Lung (tissue), 12 donors: ENCODE results near the gene HS6ST1. TPM values are rescaled to one million over a fixed set of nuclear protein-coding genes. Genes with fewer than 3 reads are reported as not detected.

Experiments used
- ATAC-seq: fragments of 200-7000 bp; cut with Tn5 transposase; one replicate; pipeline ENCODE4 v1.9.1; 2020; ENCODE audit warnings: moderate number of reproducible peaks; ENCODE audit not compliant: insufficient read depth, low FRiP score
- DNase-seq, 3 donors: peaks; one replicate each; pipeline ENCODE4 v3.0.0-alpha.2; 2013 to 2017
- H3K27ac ChIP-seq, 2 donors: one replicate each; pipeline ENCODE4 v1.5.1; 2013; ENCODE audit warnings: mild to moderate bottlenecking in 2 of 2, moderate library complexity in 2 of 2, control low read depth in 1 of 2, inconsistent platforms in 1 of 2, low read depth in 1 of 2, low read length in 1 of 2
- H3K27me3 ChIP-seq, 3 donors: one replicate each; pipeline ENCODE4 v1.5.1; 2013; ENCODE audit warnings: low read length in 2 of 3; ENCODE audit not compliant: control insufficient read depth in 3 of 3, insufficient read depth in 3 of 3
- H3K36me3 ChIP-seq, 4 donors: one replicate each; pipeline ENCODE4 v1.5.1; 2013; ENCODE audit warnings: low read length in 4 of 4, mild to moderate bottlenecking in 1 of 4, moderate library complexity in 1 of 4; ENCODE audit not compliant: control insufficient read depth in 4 of 4, insufficient read depth in 4 of 4
- H3K4me1 ChIP-seq, 5 donors: one replicate each; pipeline ENCODE4 v1.5.1; 2013; ENCODE audit warnings: low read length in 5 of 5, mild to moderate bottlenecking in 2 of 5, moderate library complexity in 1 of 5; ENCODE audit not compliant: control insufficient read depth in 5 of 5, insufficient read depth in 5 of 5
- H3K4me3 ChIP-seq: one replicate; pipeline ENCODE4 v1.5.1; 2013; ENCODE audit warnings: mild to moderate bottlenecking, control low read depth, moderate library complexity
- H3K9ac ChIP-seq, 2 donors: one replicate each; pipeline ENCODE4 v1.5.1; 2013; ENCODE audit warnings: low read length in 2 of 2, control low read depth in 1 of 2; ENCODE audit not compliant: insufficient read depth in 1 of 2
- H3K9me3 ChIP-seq, 4 donors: one replicate each; pipeline ENCODE4 v1.5.1; 2013; ENCODE audit warnings: low read length in 3 of 4, mild to moderate bottlenecking in 1 of 4, moderate library complexity in 1 of 4; ENCODE audit not compliant: control insufficient read depth in 4 of 4, insufficient read depth in 3 of 4
- CTCF ChIP-seq: IDR thresholded peaks from 2 replicates; pipeline ENCODE4 v1.5.1; 2012; ENCODE audit warnings: mild to moderate bottlenecking; ENCODE audit errors: control extremely low read depth, extremely low read depth
- WGBS, 2 donors: extraction: QIAGEN DNeasy Blood & Tissue Kit; methylation state at CpG; one replicate each; pipeline ENCODE4 v1.1.7; 2013; 5-methylcytosine and 5-hydroxymethylcytosine counted together
- polyA plus RNA-seq, 2 donors: library from polyadenylated mRNA; stranded (reverse); fragments of 200-250 nt; gene quantifications; one replicate each; pipeline ENCODE4 v1.2.1, GENCODE V29; 2013
- total RNA-seq, 2 donors: library from RNA; depleted of rRNA in 1 of 2; stranded (reverse); fragments of >200 nt in 1 of 2; gene quantifications; one replicate each; pipeline ENCODE4 v1.2.1, GENCODE V29; 2014 to 2021
- donor health status: control.
- donor health status: control.
- donor health status: Bipolar disorder and iron deficiency.
- donor health status: healthy.
- donor health status: DM: yes; HTN: yes; CAD: no.

HS6ST1 gene
- total and polyA plus RNA-seq, 4 donors = 15.1 to 37.7 (median 29.1) TPM

- H3K9ac ChIP-seq = no peak overlapping the region
- ATAC-seq = no peak
- H3K4me1 ChIP-seq = peaks cover 0 to 15% (median 6%) of the 10 kb centered on the region in 5 donors
- no peak for DNase-seq
- peaks cover 0 to 2% (median 0%) of the 10 kb centered on the region in 4 donors for H3K9me3 ChIP-seq
- no peak for TF ChIP-seq CTCF
- no peaks in the 10 kb centered on the region for H3K36me3 ChIP-seq
- WGBS, 2 donors = 87 to 88% methylated on average over 12 of the region's 12 CpGs
- H3K4me3 ChIP-seq = no peak overlapping the region
- H3K27me3 ChIP-seq = no peaks in the 10 kb centered on the region
- H3K27ac ChIP-seq = no peak overlapping the region
Measured at GRCh38 chr2:128357506-128358370, 39.1 kb upstream of the HS6ST1 start.

- ATAC-seq = no peak
Measured at GRCh38 chr2:128356127-128356526, 37.5 kb upstream of the HS6ST1 start.

GRCh38 chr2:128354726-128355470, 36.2 kb upstream of the HS6ST1 start:
- peaks cover 0 to 5% (median 0%) of the 10 kb centered on the region in 4 donors for H3K9me3 ChIP-seq
- no peaks in the 10 kb centered on the region for H3K36me3 ChIP-seq
- H3K27ac ChIP-seq = no peak overlapping the region
- H3K4me3 ChIP-seq = no peak overlapping the region
- 82 to 91% methylated on average over 6 of the region's 6 CpGs for WGBS, 2 donors
- no peak for ATAC-seq
- H3K9ac ChIP-seq = no peak overlapping the region
- DNase-seq = no peak
- TF ChIP-seq CTCF = no peak
- no peaks in the 10 kb centered on the region for H3K4me1 ChIP-seq
- no peaks in the 10 kb centered on the region for H3K27me3 ChIP-seq

More at GRCh38 chr2:128356127-128356526, 37.5 kb upstream of the HS6ST1 start:
- H3K4me1 ChIP-seq = no peaks in the 10 kb centered on the region
- H3K9ac ChIP-seq = no peak overlapping the region
- H3K4me3 ChIP-seq = no peak overlapping the region
- no peaks in the 10 kb centered on the region for H3K36me3 ChIP-seq
- no peak overlapping the region for H3K27ac ChIP-seq
- no peaks in the 10 kb centered on the region for H3K27me3 ChIP-seq
- DNase-seq = no peak
- TF ChIP-seq CTCF = no peak
- H3K9me3 ChIP-seq = peaks cover 0 to 5% (median 0%) of the 10 kb centered on the region in 4 donors
- 91 to 93% methylated on average over 2 of the region's 2 CpGs for WGBS, 2 donors
